Parathyroid adenoma (tissue), 2 donors: ENCODE measurements around the gene SMARCD3.

ENCODE experiments used
- H2AFZ ChIP-seq: fragments of 300-600 bp; sonication (generic); one replicate; pipeline ENCODE4 v1.7.0; 2017; ENCODE audit warnings: antibody characterized with exemption, mild to moderate bottlenecking
- H3K27ac ChIP-seq: fragments of 300-600 bp; sonication (generic); one replicate; pipeline ENCODE4 v1.7.0; 2017
- H3K27me3 ChIP-seq: fragments of 300-600 bp; sonication (generic); one replicate; pipeline ENCODE4 v1.7.0; 2017; ENCODE audit warnings: low read length; ENCODE audit not compliant: control insufficient read depth, insufficient read depth
- H3K36me3 ChIP-seq: fragments of 300-600 bp; sonication (generic); one replicate; pipeline ENCODE4 v1.7.0; 2017; ENCODE audit warnings: low read length; ENCODE audit not compliant: control insufficient read depth, insufficient read depth
- H3K4me1 ChIP-seq: fragments of 300-600 bp; sonication (generic); one replicate; pipeline ENCODE4 v1.7.0; 2017; ENCODE audit warnings: control low read depth
- H3K4me2 ChIP-seq: fragments of 300-600 bp; sonication (generic); one replicate; pipeline ENCODE4 v1.7.0; 2017; ENCODE audit warnings: low read length
- H3K4me3 ChIP-seq: fragments of 300-600 bp; sonication (generic); one replicate; pipeline ENCODE4 v1.7.0; 2017; ENCODE audit warnings: low read depth, low read length
- H3K79me2 ChIP-seq: fragments of 300-600 bp; sonication (generic); one replicate; pipeline ENCODE4 v1.7.0; 2017; ENCODE audit warnings: control low read depth
- H3K9ac ChIP-seq: fragments of 300-600 bp; sonication (generic); one replicate; pipeline ENCODE4 v1.7.0; 2017; ENCODE audit warnings: mild to moderate bottlenecking
- H3K9me3 ChIP-seq: fragments of 300-600 bp; sonication (generic); one replicate; pipeline ENCODE4 v1.7.0; 2017; ENCODE audit warnings: low read length; ENCODE audit not compliant: control insufficient read depth
- TF ChIP-seq, protein P1 (sequence below): fragments of 300-600 bp; sonication (generic); IDR thresholded peaks from one replicate; pipeline ENCODE4 v1.7.0; 2017; ENCODE audit warnings: antibody characterized with exemption, mild to moderate bottlenecking
- donor health status: primary hyperparathyroidism.

Gene SMARCD3

DNA sequence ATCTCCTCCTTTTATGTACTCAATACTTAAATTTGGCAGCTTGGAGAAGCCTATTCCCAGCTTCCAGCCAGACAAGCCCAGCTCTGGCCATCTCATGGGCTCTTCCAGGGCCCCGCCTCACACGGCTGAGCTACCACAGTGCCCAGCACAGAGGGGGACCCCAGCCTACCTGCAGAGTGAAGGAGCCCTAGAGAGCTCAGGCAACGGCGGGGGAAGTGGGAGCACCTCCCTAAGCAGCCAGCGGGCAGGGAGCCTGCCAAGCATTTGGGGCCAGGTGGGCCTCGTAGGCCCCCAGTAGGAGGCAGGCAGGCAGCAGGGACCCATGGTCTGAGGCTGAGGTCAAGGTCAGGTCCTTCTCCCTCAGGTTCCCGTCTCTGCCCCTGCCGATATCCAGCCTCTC is 29.1 kb upstream of the SMARCD3 start:
- TF ChIP-seq, protein P1, sequence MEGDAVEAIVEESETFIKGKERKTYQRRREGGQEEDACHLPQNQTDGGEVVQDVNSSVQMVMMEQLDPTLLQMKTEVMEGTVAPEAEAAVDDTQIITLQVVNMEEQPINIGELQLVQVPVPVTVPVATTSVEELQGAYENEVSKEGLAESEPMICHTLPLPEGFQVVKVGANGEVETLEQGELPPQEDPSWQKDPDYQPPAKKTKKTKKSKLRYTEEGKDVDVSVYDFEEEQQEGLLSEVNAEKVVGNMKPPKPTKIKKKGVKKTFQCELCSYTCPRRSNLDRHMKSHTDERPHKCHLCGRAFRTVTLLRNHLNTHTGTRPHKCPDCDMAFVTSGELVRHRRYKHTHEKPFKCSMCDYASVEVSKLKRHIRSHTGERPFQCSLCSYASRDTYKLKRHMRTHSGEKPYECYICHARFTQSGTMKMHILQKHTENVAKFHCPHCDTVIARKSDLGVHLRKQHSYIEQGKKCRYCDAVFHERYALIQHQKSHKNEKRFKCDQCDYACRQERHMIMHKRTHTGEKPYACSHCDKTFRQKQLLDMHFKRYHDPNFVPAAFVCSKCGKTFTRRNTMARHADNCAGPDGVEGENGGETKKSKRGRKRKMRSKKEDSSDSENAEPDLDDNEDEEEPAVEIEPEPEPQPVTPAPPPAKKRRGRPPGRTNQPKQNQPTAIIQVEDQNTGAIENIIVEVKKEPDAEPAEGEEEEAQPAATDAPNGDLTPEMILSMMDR: no peak
- Histone ChIP-seq H3K9me3 (no peaks in the 10 kb centered on the region), H3K27me3 (no peaks in the 10 kb centered on the region), H3K79me2 (no peaks in the 10 kb centered on the region), H3K27ac (no peak overlapping the region), H3K4me2 (peak overlapping the region; percentile 71), H3K4me1 (peaks cover 7% of the 10 kb centered on the region), H3K4me3 (no peak overlapping the region), H3K36me3 (no peaks in the 10 kb centered on the region), H2AFZ (peak overlapping the region; percentile 90), H3K9ac (no peak overlapping the region)

DNA sequence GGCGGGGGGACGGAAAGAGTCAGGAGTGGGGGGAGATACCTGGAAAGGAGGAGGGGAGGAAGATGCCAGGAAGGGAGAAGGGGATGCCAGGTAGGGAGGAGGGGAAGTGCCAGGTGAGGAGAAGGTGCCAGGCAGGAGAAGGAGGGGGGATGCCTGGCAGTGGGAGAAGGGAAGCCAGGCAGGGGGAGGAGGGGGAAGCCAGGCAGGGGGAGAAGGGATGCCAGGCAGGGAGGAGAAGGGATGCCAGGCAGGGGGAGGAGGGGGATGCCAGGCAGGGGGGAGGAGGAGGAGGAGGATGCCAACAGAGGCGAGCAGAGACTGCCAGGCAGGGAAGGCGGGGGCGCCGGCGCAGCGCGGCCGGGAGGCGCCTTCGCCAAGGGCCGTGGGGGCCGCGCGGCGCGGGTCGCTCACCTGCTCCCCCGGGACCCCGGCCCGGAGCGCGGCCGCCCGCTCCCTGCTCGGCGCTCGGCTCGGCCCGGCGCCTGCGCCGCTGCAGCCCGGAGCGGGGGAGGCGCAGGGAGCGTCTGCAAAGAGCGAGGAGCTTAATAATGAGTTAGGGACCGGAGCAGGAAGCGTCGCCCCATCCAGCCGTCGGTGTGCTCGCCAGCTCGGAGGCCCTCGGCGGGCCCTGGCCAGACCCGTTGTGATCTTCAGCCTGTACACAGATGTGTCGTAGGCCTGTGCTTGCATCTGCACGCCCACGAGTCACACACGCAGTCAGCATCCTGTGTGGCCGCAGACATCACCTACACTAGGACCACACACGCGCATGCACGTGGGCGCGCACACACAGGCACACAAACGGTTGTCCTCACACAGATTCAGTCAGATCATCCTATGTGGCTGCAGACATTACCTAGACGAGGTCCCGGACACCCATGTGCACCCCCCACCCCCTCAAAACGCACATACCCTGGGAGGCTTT is 28.4 kb upstream of the SMARCD3 start:
- TF ChIP-seq, protein P1: no peak
- no peak overlapping the region for H3K9ac ChIP-seq

DNA sequence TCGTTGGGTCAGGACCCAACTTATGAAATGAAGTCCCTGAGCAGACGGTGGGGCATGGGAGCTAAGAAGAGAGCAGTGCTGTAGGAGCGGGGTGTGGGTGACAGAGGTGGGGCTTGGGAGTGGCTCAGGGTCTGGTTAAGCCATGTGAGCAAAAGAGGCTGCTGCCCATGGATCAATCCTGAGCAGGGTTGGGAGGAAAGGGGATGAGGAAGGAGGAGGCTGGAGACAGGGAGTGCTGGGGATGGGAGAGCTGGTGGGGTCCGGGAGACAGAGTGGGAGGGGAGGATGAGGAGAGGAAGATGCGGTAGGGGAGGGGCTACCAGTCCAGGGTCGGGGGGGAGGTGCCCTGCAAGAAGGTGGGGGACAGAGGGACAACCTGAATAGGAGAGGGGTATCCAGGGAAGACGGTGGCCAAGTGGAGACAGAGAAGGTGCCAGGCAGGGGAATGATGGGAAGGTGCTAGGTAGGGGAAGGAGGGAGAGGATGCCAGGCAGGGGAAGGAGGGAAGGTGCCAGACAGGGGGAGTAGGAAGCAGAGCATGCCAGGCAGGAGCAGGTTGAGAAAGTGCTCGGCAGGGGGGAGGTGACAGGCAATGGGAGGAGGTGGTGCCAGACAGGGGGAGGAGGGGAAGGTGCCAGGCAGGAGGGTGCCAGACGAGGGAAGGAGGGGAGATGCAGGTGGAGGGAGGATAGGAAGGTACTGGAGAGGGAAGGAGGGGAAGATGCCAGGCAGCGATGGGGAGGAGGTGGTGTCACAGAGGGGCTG is 27.5 kb upstream of the SMARCD3 start:
- Histone ChIP-seq H3K4me3 (peak overlapping the region; percentile 7), H3K27me3 (no peaks in the 10 kb centered on the region), H3K4me2 (peak overlapping the region; percentile 57), H3K4me1 (peaks cover 16% of the 10 kb centered on the region), H3K36me3 (no peaks in the 10 kb centered on the region), H3K79me2 (no peaks in the 10 kb centered on the region), H3K27ac (no peak overlapping the region), H3K9ac (no peak overlapping the region), H2AFZ (no peak overlapping the region), H3K9me3 (no peaks in the 10 kb centered on the region)
- TF ChIP-seq, protein P1: no peak

More for the DNA sequence above, 28.4 kb upstream of the SMARCD3 start:
- H3K27ac ChIP-seq: no peak overlapping the region
- no peaks in the 10 kb centered on the region for H3K36me3 ChIP-seq
- H3K4me1 ChIP-seq: peaks cover 12% of the 10 kb centered on the region
- H2AFZ ChIP-seq: peak overlapping the region; percentile 90
- H3K9me3 ChIP-seq: no peaks in the 10 kb centered on the region
- H3K4me2 ChIP-seq: peak overlapping the region; percentile 71
- no peaks in the 10 kb centered on the region for H3K79me2 ChIP-seq
- no peaks in the 10 kb centered on the region for H3K27me3 ChIP-seq
- H3K4me3 ChIP-seq: peak overlapping the region; percentile 7

DNA sequence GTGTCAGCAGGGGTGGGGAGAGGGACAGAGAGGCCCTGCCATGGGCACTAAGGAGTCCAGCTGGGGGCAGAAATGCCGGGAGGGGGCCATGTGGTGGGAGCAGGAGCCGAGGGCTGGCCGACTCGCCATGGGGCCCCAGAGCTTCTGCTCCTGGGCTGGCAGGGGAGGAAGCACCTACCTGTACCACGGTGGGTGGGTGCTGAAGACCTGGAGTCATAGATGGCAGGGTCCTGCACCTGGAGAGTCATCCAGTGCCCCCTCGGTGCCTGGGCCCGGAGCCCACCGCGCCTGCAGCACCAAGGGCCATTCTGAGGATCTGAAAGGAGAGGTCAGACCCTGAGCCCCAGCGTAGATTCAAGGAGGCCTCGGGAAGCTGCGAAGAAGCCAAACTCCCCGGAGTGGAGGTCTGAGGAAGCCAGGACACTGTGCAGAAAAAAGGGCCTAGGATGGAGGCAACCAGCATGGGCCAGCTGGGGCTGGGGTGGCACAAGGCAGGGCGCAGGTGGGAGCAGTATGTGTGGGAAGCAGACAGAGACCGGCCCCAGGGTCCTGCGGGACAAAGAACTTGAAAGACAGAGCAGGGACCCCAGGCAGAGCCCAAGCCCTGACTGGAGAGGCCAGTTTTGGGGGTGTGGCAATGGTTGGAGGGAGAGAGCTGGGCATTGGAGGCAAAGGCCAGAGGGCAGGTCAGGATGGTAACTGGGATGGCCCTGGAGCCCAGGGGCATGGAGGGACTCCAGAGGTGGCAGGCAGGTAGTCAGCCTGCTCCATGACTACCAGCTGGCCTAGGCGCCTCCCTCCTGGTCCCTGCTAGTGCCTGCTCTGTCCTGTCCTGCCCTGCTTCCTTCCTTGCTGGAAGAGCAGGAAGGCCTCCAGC is 26.7 kb upstream of the SMARCD3 start:
- Histone ChIP-seq H3K4me2 (no peak overlapping the region), H3K36me3 (no peaks in the 10 kb centered on the region), H3K27me3 (no peaks in the 10 kb centered on the region), H2AFZ (no peak overlapping the region), H3K27ac (no peak overlapping the region), H3K9ac (no peak overlapping the region), H3K9me3 (no peaks in the 10 kb centered on the region), H3K4me1 (peaks cover 16% of the 10 kb centered on the region), H3K4me3 (no peak overlapping the region), H3K79me2 (no peaks in the 10 kb centered on the region)
- TF ChIP-seq, protein P1: no peak
